NT2/D1 (cell line): ENCODE data around the gene ZDHHC6.
"Not testable (repeated sequence)": the region's sequence is repeated elsewhere in the genome, so short reads cannot be mapped to it uniquely, and the experiment has no call there.

ENCODE experiments used
- SUZ12 ChIP-seq: IDR thresholded peaks from 2 replicates; pipeline ENCODE4 v1.6.1; 2011; ENCODE audit not compliant: insufficient read length, insufficient read depth; ENCODE audit errors: extremely low read depth
- YY1 ChIP-seq: IDR thresholded peaks from 2 replicates; pipeline ENCODE4 v1.6.1; 2011; ENCODE audit not compliant: insufficient read length, insufficient read depth
- ZNF274 ChIP-seq: IDR thresholded peaks from 2 replicates; pipeline ENCODE4 v1.6.1; 2011; ENCODE audit warnings: mild to moderate bottlenecking, low read depth, low read length

DNA sequence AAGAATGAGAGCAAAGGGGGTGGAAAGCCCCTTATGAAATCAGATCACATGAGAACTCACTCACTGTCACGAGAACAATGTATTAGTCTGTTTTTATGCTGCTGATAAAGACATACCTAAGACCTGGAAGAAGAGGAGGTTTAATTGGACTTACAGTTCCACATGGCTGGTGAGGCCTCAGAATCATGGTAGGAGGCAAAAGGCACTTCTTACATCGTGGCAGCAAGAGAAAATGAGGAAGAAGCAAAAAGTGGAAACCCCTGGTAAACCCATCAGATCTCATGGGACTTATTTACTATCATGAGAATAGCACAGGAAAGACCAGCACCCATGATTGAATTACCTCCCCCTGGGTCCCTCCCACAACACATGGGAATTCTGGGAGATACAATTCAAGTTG, 39.9 kb downstream of the ZDHHC6 start:
- not testable (repeated sequence) for TF ChIP-seq ZNF274, YY1, SUZ12
